ENCODE measurements around the gene SAV1.

SAV1 gene

DNA sequence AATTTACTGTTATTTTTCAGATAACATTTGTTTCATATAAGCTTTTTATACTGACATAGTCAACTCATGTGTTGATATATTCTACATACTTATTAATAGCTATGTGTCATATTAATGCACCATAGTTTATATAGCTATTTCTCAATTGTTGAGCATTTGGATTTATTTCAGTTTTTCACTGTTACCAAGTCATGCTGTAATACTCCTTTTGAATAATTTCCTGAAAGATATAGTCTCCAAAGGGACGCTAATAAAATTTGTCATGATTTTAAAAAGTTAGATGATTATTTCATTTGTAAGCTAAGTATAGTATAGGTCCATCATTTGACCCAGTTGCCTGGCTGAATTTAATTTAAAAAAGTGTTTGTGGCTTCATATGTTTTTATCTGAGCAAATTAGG is 60.3 kb downstream of the SAV1 start:
- DNase-seq (ENCODE audit: low read depth in 1 of 2, low spot score in 1 of 2), result no peak
- TF ChIP-seq POLR2AphosphoS5 (IDR thresholded peaks at IDR 0.05; ENCODE audit: low read depth) (no peak), SPI1 (IDR thresholded peaks at IDR 0.05; ENCODE audit: borderline replicate concordance, low read depth) (no peak), GABPA (IDR thresholded peaks at IDR 0.05; ENCODE audit: low read depth) (no peak), CTCF (IDR thresholded peaks at IDR 0.05; ENCODE audit: insufficient read depth, low read length) (no peak), REST (IDR thresholded peaks at IDR 0.05; ENCODE audit: insufficient replicate concordance, low read depth) (no peak)
- H3K4me3 ChIP-seq (replicated peaks; ENCODE audit: insufficient read depth, low read length), result no peak overlapping the region
- no peak overlapping the region for H3K27ac ChIP-seq (replicated peaks)
- H3K27me3 ChIP-seq (ENCODE audit: insufficient read depth, poor library complexity, severe bottlenecking), result no peaks in the 10 kb centered on the region

DNA sequence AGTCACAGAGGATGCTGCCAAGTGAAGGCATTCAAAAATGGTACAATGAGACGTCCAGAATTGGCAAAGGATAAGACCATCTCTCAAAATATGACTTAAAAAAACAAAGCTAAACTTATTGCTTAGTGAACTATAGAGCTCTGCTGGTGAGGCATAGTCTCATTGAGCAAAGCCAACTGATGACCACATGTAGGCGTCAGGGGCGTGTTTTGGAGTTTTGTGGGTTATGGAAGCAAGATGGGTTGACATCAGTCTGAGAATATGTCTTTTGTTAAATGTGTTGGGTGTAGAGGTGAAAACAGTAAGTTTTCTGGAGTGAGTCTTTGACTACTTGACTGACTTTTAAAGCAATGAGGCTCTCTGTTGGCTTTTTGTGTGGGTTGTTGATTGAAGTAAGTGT is 60.9 kb downstream of the SAV1 start:
- TF ChIP-seq SPI1 (IDR thresholded peaks at IDR 0.05; ENCODE audit: borderline replicate concordance, low read depth) (no peak), CTCF (IDR thresholded peaks at IDR 0.05; ENCODE audit: insufficient read depth, low read length) (no peak), POLR2AphosphoS5 (IDR thresholded peaks at IDR 0.05; ENCODE audit: low read depth) (no peak), REST (IDR thresholded peaks at IDR 0.05; ENCODE audit: insufficient replicate concordance, low read depth) (no peak), GABPA (IDR thresholded peaks at IDR 0.05; ENCODE audit: low read depth) (no peak)
- H3K27ac ChIP-seq (replicated peaks), result no peak overlapping the region

GRCh38 chr14:50606468-50606867 is 61.6 kb downstream of the SAV1 start:
- Histone ChIP-seq H3K27me3 (ENCODE audit: insufficient read depth, poor library complexity, severe bottlenecking) (no peaks in the 10 kb centered on the region), H3K27ac (replicated peaks) (no peak overlapping the region), H3K4me3 (replicated peaks; ENCODE audit: insufficient read depth, low read length) (no peak overlapping the region)
- no peak for TF ChIP-seq SPI1 (IDR thresholded peaks at IDR 0.05; ENCODE audit: borderline replicate concordance, low read depth)
- TF ChIP-seq CTCF (IDR thresholded peaks at IDR 0.05; ENCODE audit: insufficient read depth, low read length), result no peak
- no peak for TF ChIP-seq GABPA (IDR thresholded peaks at IDR 0.05; ENCODE audit: low read depth)
- TF ChIP-seq POLR2AphosphoS5 (IDR thresholded peaks at IDR 0.05; ENCODE audit: low read depth), result no peak
- no peak for TF ChIP-seq REST (IDR thresholded peaks at IDR 0.05; ENCODE audit: insufficient replicate concordance, low read depth)
- DNase-seq (ENCODE audit: low read depth in 1 of 2, low spot score in 1 of 2), result no peak

More for the DNA sequence above, 60.9 kb downstream of the SAV1 start:
- Histone ChIP-seq H3K4me3 (replicated peaks; ENCODE audit: insufficient read depth, low read length) (no peak overlapping the region), H3K27me3 (ENCODE audit: insufficient read depth, poor library complexity, severe bottlenecking) (no peaks in the 10 kb centered on the region)
- no peak for DNase-seq (ENCODE audit: low read depth in 1 of 2, low spot score in 1 of 2)
